NB4 (cell line): ENCODE data around the gene TC2N.

ENCODE experiments used
- CTCF ChIP-seq: IDR thresholded peaks from one replicate; pipeline ENCODE4 v1.5.1; 2012; ENCODE audit warnings: low read depth, low read length
- POLR2A ChIP-seq: IDR thresholded peaks from 2 replicates; pipeline ENCODE4 v1.6.1; 2011; ENCODE audit warnings: mild to moderate bottlenecking; ENCODE audit not compliant: insufficient read length; ENCODE audit errors: extremely low read depth

DNA sequence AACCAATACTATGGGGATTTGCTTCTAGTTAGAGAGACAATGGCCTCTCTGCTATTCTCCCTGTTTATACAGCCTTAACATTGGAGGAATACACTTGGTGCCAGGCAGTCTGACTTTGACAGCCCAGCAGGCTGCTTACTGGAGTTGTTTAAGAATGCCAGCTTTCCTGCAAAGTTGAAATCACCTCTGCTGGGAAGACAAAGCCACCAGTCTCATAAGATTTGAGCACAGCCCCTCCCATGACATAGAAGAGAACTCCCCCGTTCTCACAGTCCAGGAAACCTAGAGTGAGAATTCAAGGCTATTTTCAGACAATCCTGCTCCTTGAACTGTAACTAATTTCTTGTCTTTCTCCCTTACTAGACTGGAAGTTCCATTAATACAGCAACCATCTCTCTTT, 114.4 kb downstream of the TC2N start:
- TF ChIP-seq CTCF (no peak), POLR2A (no peak)
